Endothelial cell (in vitro differentiated cells): ENCODE results near the gene RNF215. TPM values are rescaled to one million over a fixed set of nuclear protein-coding genes. Genes with fewer than 3 reads are reported as not detected.

Source experiments
- DNase-seq: peaks from one replicate; pipeline ENCODE4 v3.0.0; 2021; ENCODE audit warnings: low spot score
- H3K27ac Mint-ChIP-seq: one replicate; pipeline ENCODE4 v1.8.0; 2021; ENCODE audit warnings: mixed read lengths, inconsistent platforms; ENCODE audit not compliant: unreplicated experiment
- H3K27me3 Mint-ChIP-seq: one replicate; pipeline ENCODE4 v1.8.0; 2021; ENCODE audit warnings: mild to moderate bottlenecking, moderate library complexity, mixed read lengths, inconsistent platforms; ENCODE audit not compliant: unreplicated experiment
- H3K36me3 Mint-ChIP-seq: one replicate; pipeline ENCODE4 v1.8.0; 2021; ENCODE audit warnings: mild to moderate bottlenecking, low read depth, mixed read lengths, inconsistent platforms; ENCODE audit not compliant: unreplicated experiment
- H3K4me1 Mint-ChIP-seq: one replicate; pipeline ENCODE4 v1.8.0; 2021; ENCODE audit warnings: mild to moderate bottlenecking, mixed read lengths, inconsistent platforms; ENCODE audit not compliant: unreplicated experiment
- H3K4me3 Mint-ChIP-seq: one replicate; pipeline ENCODE4 v1.8.0; 2021; ENCODE audit warnings: mild to moderate bottlenecking, mixed read lengths, inconsistent platforms; ENCODE audit not compliant: unreplicated experiment
- H3K9me3 Mint-ChIP-seq: one replicate; pipeline ENCODE4 v1.8.0; 2021; ENCODE audit warnings: mixed read lengths, inconsistent platforms; ENCODE audit not compliant: unreplicated experiment
- CTCF ChIP-seq: fragments of 200-600 bp; sonication (generic); IDR thresholded peaks from one replicate; pipeline ENCODE4 v1.5.0; 2021; ENCODE audit warnings: antibody characterized with exemption; ENCODE audit not compliant: unreplicated experiment
- total RNA-seq: library from RNA; stranded (reverse); fragmentation: NEBNext Ultra II Directional; extraction: Animal tissue kit (Norgen Biotek cat#: 25700); gene quantifications from one replicate; pipeline ENCODE4 v1.2.1, GENCODE V29; 2021; ENCODE audit not compliant: unreplicated experiment

Gene RNF215
- total RNA-seq, 1 donor from 2014 or later: 39.1 TPM

- DNase-seq: no peak
- Mint-ChIP-seq H3K27ac (peak overlapping the region; percentile 71), H3K36me3 (no peaks in the 10 kb centered on the region), H3K9me3 (no peaks in the 10 kb centered on the region), H3K4me3 (peak overlapping the region; percentile 91), H3K27me3 (peaks cover 5% of the 10 kb centered on the region), H3K4me1 (peaks cover 38% of the 10 kb centered on the region)
- TF ChIP-seq CTCF: no peak
Measured at GRCh38 chr22:30421695-30422480, 34.7 kb upstream of the RNF215 start.

DNA sequence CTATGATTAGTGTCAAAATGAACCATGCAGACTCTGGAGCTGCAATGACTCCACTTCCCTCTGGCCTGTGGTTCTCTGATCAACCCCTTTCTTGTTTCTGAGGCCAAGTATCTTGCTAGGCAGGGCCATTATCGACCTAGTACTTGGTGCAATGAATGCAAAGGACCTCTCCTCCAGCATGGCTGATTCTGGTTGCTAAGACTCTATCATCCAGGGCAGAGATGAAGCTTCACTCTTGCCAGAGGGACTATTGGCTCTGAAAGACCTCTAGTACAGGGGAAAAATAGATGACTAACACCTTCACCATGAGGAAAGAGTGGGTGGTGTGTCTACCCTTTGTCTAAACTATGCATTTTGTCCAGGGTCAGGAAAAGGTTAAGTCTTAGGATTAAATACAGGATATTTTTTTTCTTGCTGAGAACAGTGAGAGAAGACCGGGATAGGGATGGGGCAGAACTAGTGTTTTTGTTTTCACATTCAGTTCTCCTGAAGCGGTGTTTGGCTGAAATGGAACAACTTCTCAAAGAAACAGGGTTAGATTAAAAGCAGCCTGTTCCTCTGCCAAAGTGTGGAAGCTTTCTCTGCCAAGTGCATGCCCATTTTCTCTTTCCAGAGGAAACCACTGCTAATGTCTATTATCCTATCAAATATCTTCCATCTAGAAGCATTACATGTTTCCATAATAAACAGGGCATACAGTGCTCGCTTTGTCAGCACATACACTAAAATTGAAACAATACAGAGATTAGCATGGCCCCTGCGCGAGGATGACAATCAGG lies 33.3 kb upstream of the RNF215 start:
- Mint-ChIP-seq H3K27ac (peak overlapping the region; percentile 48), H3K27me3 (peaks cover 4% of the 10 kb centered on the region), H3K36me3 (peaks cover 4% of the 10 kb centered on the region), H3K9me3 (no peaks in the 10 kb centered on the region), H3K4me3 (no peak overlapping the region), H3K4me1 (peaks cover 29% of the 10 kb centered on the region)
- TF ChIP-seq CTCF: no peak
- no peak for DNase-seq

- no peak for TF ChIP-seq CTCF
- no peaks in the 10 kb centered on the region for H3K9me3 Mint-ChIP-seq
- H3K4me1 Mint-ChIP-seq: peaks cover 22% of the 10 kb centered on the region
- peaks cover 9% of the 10 kb centered on the region for H3K36me3 Mint-ChIP-seq
- no peaks in the 10 kb centered on the region for H3K27me3 Mint-ChIP-seq
- no peak overlapping the region for H3K27ac Mint-ChIP-seq
- no peak for DNase-seq
- H3K4me3 Mint-ChIP-seq: peak overlapping the region; percentile 44
Measured at GRCh38 chr22:30416837-30417236, 29.6 kb upstream of the RNF215 start.

DNA sequence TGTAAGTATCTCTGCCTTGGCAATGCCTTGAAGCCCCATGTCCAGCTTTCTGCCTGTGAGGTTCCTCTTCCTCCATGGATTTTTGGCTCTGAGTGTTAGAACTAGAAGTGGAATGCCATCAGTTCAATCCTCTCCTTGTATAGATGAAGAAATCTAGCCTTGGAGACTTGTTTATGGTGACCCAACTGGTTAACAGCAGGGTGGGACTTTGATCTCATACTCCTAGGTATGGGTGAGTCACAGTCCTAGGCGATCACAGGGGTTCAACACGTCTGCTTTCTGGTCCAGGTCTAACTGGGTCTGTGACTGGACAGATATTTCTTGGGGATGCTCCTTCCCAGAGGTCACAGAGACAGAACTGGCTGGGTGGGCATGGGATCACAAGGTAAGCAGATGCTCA lies 29.2 kb upstream of the RNF215 start:
- TF ChIP-seq CTCF: no peak
- Mint-ChIP-seq H3K27ac (no peak overlapping the region), H3K9me3 (no peaks in the 10 kb centered on the region), H3K4me1 (peaks cover 17% of the 10 kb centered on the region), H3K27me3 (no peaks in the 10 kb centered on the region), H3K36me3 (peaks cover 9% of the 10 kb centered on the region), H3K4me3 (peak overlapping the region; percentile 44)
- DNase-seq: no peak

DNA sequence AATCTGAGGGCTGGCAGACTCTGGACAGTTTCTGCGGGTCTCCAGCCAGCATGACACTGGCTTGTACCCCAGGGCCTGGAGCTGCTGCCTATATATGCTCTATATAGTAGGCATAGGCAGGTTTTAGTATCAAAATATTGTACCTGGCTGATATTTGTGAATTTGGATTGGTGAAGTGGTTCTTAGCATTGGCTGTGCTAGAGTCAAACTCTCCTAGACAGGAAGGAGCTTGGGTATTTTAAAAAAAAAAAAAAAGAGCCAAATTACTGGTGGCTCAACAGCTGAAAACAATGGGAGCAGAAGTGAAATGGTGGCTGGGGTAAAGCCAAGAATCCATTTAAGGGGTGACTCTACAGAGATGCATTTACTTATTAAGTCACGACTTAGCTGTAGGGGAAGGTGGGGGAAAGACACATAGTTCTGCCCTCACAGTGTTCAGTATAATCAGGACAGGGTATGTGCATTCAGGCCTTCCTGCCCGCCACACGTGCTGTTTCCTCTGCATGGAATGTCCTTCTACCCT lies 27.4 kb upstream of the RNF215 start:
- Mint-ChIP-seq H3K4me1 (peaks cover 7% of the 10 kb centered on the region), H3K36me3 (peaks cover 13% of the 10 kb centered on the region), H3K9me3 (no peaks in the 10 kb centered on the region), H3K4me3 (no peak overlapping the region), H3K27ac (no peak overlapping the region), H3K27me3 (no peaks in the 10 kb centered on the region)
- DNase-seq: no peak
- no peak for TF ChIP-seq CTCF
